NCI-H82 (cell line): ENCODE measurements around the gene ANKLE2.
"Not testable (repeated sequence)": the region's sequence is repeated elsewhere in the genome, so short reads cannot be mapped to it uniquely, and the experiment has no call there.

Experiments
- DNase-seq: peaks from one replicate; lab custom pipeline; 2025; lab: John Stamatoyannopoulos, UW

ANKLE2 gene

GRCh38 chr12:132761032-132761920 is at the start of gene ANKLE2:
TSS of gene ANKLE2 (minus strand) at chr12:132761832. CDS start at chr12:132761798, 34 bp downstream.
- DNase-seq: peak; percentile 63

GRCh38 chr12:132809391-132809790 is 47.8 kb upstream of the ANKLE2 start:
- DNase-seq: peak; percentile 52

- peak; percentile 53 for DNase-seq
Measured at GRCh38 chr12:132807295-132808092, 45.9 kb upstream of the ANKLE2 start.

- DNase-seq: no peak
Measured at GRCh38 chr12:132806857-132807256, 45.2 kb upstream of the ANKLE2 start.

GRCh38 chr12:132804426-132804861 is 42.8 kb upstream of the ANKLE2 start:
- peak; percentile 17 for DNase-seq

GRCh38 chr12:132803888-132804287 is 42.3 kb upstream of the ANKLE2 start:
- no peak for DNase-seq

GRCh38 chr12:132803125-132803524 is 41.5 kb upstream of the ANKLE2 start:
- no peak for DNase-seq

GRCh38 chr12:132801741-132802140 is 40.1 kb upstream of the ANKLE2 start:
- DNase-seq: no peak

GRCh38 chr12:132798836-132799235 is 37.2 kb upstream of the ANKLE2 start:
- DNase-seq: no peak

GRCh38 chr12:132797820-132798570 is 36.4 kb upstream of the ANKLE2 start:
- DNase-seq: no peak

- no peak for DNase-seq
Measured at GRCh38 chr12:132795847-132796246, 34.2 kb upstream of the ANKLE2 start.

GRCh38 chr12:132791940-132792339 is 30.3 kb upstream of the ANKLE2 start:
- DNase-seq: not testable (repeated sequence)

- DNase-seq: no peak
Measured at GRCh38 chr12:132789099-132789471, 27.5 kb upstream of the ANKLE2 start.

- no peak for DNase-seq
Measured at GRCh38 chr12:132788375-132789098, 26.9 kb upstream of the ANKLE2 start.

GRCh38 chr12:132787877-132788276 is 26.2 kb upstream of the ANKLE2 start:
- no peak for DNase-seq

GRCh38 chr12:132786192-132786591 is 24.6 kb upstream of the ANKLE2 start:
- no peak for DNase-seq

GRCh38 chr12:132784580-132784979 is 22.9 kb upstream of the ANKLE2 start:
- no peak for DNase-seq

- no peak for DNase-seq
Measured at GRCh38 chr12:132783917-132784531, 22.4 kb upstream of the ANKLE2 start.

GRCh38 chr12:132781938-132782337 is 20.3 kb upstream of the ANKLE2 start:
- no peak for DNase-seq

GRCh38 chr12:132779781-132780353 is 18.2 kb upstream of the ANKLE2 start:
- no peak for DNase-seq

GRCh38 chr12:132777614-132778013 is 16.0 kb upstream of the ANKLE2 start:
- no peak for DNase-seq
